GM19035 (cell line): ENCODE measurements around the gene IKZF5.

Experiments used
- ATAC-seq: cut with Tn5 transposase; IDR thresholded peaks from one replicate; pipeline ENCODE4 v1.9.1; 2021; ENCODE audit not compliant: unreplicated experiment

Gene IKZF5

GRCh38 chr10:123017421-123018165, 9.0 kb upstream of the IKZF5 start:
- ATAC-seq = no peak

GRCh38 chr10:123016228-123016627, 7.6 kb upstream of the IKZF5 start:
- no peak for ATAC-seq

- ATAC-seq = no peak
Observed at GRCh38 chr10:123014772-123015171, 6.2 kb upstream of the IKZF5 start.

- ATAC-seq = no peak
Observed at GRCh38 chr10:123013456-123014419, 5.1 kb upstream of the IKZF5 start.

- ATAC-seq = no peak
Observed at GRCh38 chr10:123011987-123012386, 3.4 kb upstream of the IKZF5 start.

- peak; percentile 28 for ATAC-seq
Observed at GRCh38 chr10:123009105-123009820, 668 bp upstream of the IKZF5 start.

- ATAC-seq = peak; percentile 40
Observed at GRCh38 chr10:123007558-123008354, 839 bp downstream of the IKZF5 start.

- no peak for ATAC-seq
Observed at GRCh38 chr10:123004298-123004697, 4.3 kb downstream of the IKZF5 start.

GRCh38 chr10:123001370-123001769, 7.2 kb downstream of the IKZF5 start:
- no peak for ATAC-seq

GRCh38 chr10:123000155-123000554, 8.4 kb downstream of the IKZF5 start:
- no peak for ATAC-seq

GRCh38 chr10:122999347-122999746, 9.2 kb downstream of the IKZF5 start:
- no peak for ATAC-seq

GRCh38 chr10:122998934-122999333, 9.7 kb downstream of the IKZF5 start:
- ATAC-seq = no peak

GRCh38 chr10:122998360-122998917, 10.2 kb downstream of the IKZF5 start:
- no peak for ATAC-seq

GRCh38 chr10:122997864-122998263, 10.7 kb downstream of the IKZF5 start:
- ATAC-seq = peak; percentile 58

- ATAC-seq = no peak
Observed at GRCh38 chr10:122995936-122996335, 12.7 kb downstream of the IKZF5 start.

GRCh38 chr10:122993797-122994336, 14.7 kb downstream of the IKZF5 start:
- ATAC-seq = no peak

- no peak for ATAC-seq
Observed at GRCh38 chr10:122992031-122992585, 16.5 kb downstream of the IKZF5 start.

- ATAC-seq = no peak
Observed at GRCh38 chr10:122990278-122990677, 18.3 kb downstream of the IKZF5 start.

- ATAC-seq = no peak
Observed at GRCh38 chr10:122988501-122988900, 20.1 kb downstream of the IKZF5 start.

- ATAC-seq = no peak
Observed at GRCh38 chr10:122986335-122986734, 22.3 kb downstream of the IKZF5 start.
